ENCODE results near the gene ZCCHC13.
"Not testable (repeated sequence)": the region's sequence is repeated elsewhere in the genome, so short reads cannot be mapped to it uniquely, and the experiment has no call there.

ZCCHC13 gene

GRCh38 chrX:74304016-74304415 is at the start of gene ZCCHC13:
TSS of gene ZCCHC13 (plus strand) at chrX:74304180. CDS start at chrX:74304267, 87 bp downstream.
- peaks cover 5% of the 10 kb centered on the region for H3K27me3 ChIP-seq (replicated peaks; ENCODE audit: control insufficient read depth, insufficient read depth, low read length)
- H3K9ac ChIP-seq (ENCODE audit: low read length), result no peak within 1 kb of the TSS
- no peaks in the 10 kb centered on the region for H3K4me1 ChIP-seq (ENCODE audit: control insufficient read depth, insufficient read depth, low read length)
- no peak for DNase-seq (ENCODE audit: low read depth)
- H3K4me3 ChIP-seq (ENCODE audit: low read length), result no peak within 1 kb of the TSS
- peaks cover 9% of the 10 kb centered on the region for H3K9me3 ChIP-seq (ENCODE audit: control insufficient read depth, low read length)
- no peaks in the 10 kb centered on the region for H3K36me3 ChIP-seq (ENCODE audit: control insufficient read depth, insufficient read depth, low read length, severe bottlenecking)

DNA sequence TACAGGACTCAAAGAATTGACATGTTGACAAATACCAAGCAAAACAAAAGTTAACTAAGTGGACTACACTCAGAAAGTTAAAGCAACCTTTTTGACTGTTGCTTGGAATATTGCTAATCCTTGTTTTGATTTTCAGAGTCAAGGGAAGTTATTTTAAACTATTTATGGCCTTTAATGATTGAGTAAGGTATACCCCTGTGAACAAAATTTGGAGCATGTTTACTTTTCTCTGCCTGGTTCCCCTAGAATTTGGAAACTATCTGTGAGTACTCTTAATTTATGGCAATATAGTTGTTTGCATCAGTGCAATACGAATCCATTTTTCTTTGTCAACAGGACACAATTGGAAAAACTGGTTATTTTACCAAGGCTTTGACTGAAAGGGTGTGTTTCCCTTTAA is 45.9 kb upstream of the ZCCHC13 start:
- not testable (repeated sequence) for H3K9ac ChIP-seq (ENCODE audit: low read length); H3K4me1 ChIP-seq (ENCODE audit: control insufficient read depth, insufficient read depth, low read length); H3K4me3 ChIP-seq (ENCODE audit: low read length); H3K9me3 ChIP-seq (ENCODE audit: control insufficient read depth, low read length); DNase-seq (ENCODE audit: low read depth)
- peaks cover 11% of the 10 kb centered on the region for H3K27me3 ChIP-seq (replicated peaks; ENCODE audit: control insufficient read depth, insufficient read depth, low read length)
- peaks cover 69% of the 10 kb centered on the region for H3K36me3 ChIP-seq (ENCODE audit: control insufficient read depth, insufficient read depth, low read length, severe bottlenecking)

GRCh38 chrX:74259885-74260491 is 44.0 kb upstream of the ZCCHC13 start:
- Histone ChIP-seq H3K9me3 (ENCODE audit: control insufficient read depth, low read length) (peaks cover 5% of the 10 kb centered on the region), H3K36me3 (ENCODE audit: control insufficient read depth, insufficient read depth, low read length, severe bottlenecking) (peaks cover 63% of the 10 kb centered on the region), H3K4me1 (ENCODE audit: control insufficient read depth, insufficient read depth, low read length) (no peaks in the 10 kb centered on the region), H3K27me3 (replicated peaks; ENCODE audit: control insufficient read depth, insufficient read depth, low read length) (peaks cover 10% of the 10 kb centered on the region), H3K4me3 (ENCODE audit: low read length) (no peak overlapping the region), H3K9ac (ENCODE audit: low read length) (no peak overlapping the region)
- no peak for DNase-seq (ENCODE audit: low read depth)

- Histone ChIP-seq H3K4me3 (ENCODE audit: low read length) (no peak overlapping the region), H3K27me3 (replicated peaks; ENCODE audit: control insufficient read depth, insufficient read depth, low read length) (no peaks in the 10 kb centered on the region), H3K4me1 (ENCODE audit: control insufficient read depth, insufficient read depth, low read length) (no peaks in the 10 kb centered on the region), H3K9ac (ENCODE audit: low read length) (no peak overlapping the region), H3K36me3 (ENCODE audit: control insufficient read depth, insufficient read depth, low read length, severe bottlenecking) (peaks cover 44% of the 10 kb centered on the region), H3K9me3 (ENCODE audit: control insufficient read depth, low read length) (peaks cover 5% of the 10 kb centered on the region)
- no peak for DNase-seq (ENCODE audit: low read depth)
Measured at GRCh38 chrX:74262452-74263209, 41.3 kb upstream of the ZCCHC13 start.

GRCh38 chrX:74270393-74270792 is 33.6 kb upstream of the ZCCHC13 start:
- H3K4me3 ChIP-seq (ENCODE audit: low read length), result no peak overlapping the region
- no peaks in the 10 kb centered on the region for H3K9me3 ChIP-seq (ENCODE audit: control insufficient read depth, low read length)
- H3K9ac ChIP-seq (ENCODE audit: low read length), result no peak overlapping the region
- peaks cover 50% of the 10 kb centered on the region for H3K36me3 ChIP-seq (ENCODE audit: control insufficient read depth, insufficient read depth, low read length, severe bottlenecking)
- no peaks in the 10 kb centered on the region for H3K4me1 ChIP-seq (ENCODE audit: control insufficient read depth, insufficient read depth, low read length)
- H3K27me3 ChIP-seq (replicated peaks; ENCODE audit: control insufficient read depth, insufficient read depth, low read length), result peaks cover 11% of the 10 kb centered on the region
- DNase-seq (ENCODE audit: low read depth), result no peak

GRCh38 chrX:74272230-74272629 is 31.8 kb upstream of the ZCCHC13 start:
- no peak for DNase-seq (ENCODE audit: low read depth)
- no peak overlapping the region for H3K4me3 ChIP-seq (ENCODE audit: low read length)
- no peaks in the 10 kb centered on the region for H3K4me1 ChIP-seq (ENCODE audit: control insufficient read depth, insufficient read depth, low read length)
- peaks cover 11% of the 10 kb centered on the region for H3K27me3 ChIP-seq (replicated peaks; ENCODE audit: control insufficient read depth, insufficient read depth, low read length)
- no peak overlapping the region for H3K9ac ChIP-seq (ENCODE audit: low read length)
- peaks cover 67% of the 10 kb centered on the region for H3K36me3 ChIP-seq (ENCODE audit: control insufficient read depth, insufficient read depth, low read length, severe bottlenecking)
- H3K9me3 ChIP-seq (ENCODE audit: control insufficient read depth, low read length), result no peaks in the 10 kb centered on the region

DNA sequence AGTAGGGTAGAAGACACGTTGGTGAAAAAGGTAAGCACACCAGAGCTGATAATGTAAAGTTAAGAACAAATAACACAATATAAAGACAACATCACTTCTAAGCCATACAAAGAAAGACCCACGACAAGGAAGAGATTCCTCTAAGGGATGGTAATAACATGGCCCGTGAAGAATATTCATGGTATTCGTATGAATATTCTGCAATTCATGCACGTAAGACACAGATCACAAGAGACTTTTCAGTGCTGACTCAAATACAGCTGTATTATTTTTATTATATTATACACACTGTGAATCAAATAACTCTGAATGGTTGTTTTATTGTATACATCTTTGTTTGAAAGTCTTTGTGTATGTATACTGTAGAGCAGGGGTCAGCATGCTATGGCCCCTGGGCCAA is 29.5 kb upstream of the ZCCHC13 start:
- H3K9ac ChIP-seq (ENCODE audit: low read length), result no peak overlapping the region
- peaks cover 11% of the 10 kb centered on the region for H3K27me3 ChIP-seq (replicated peaks; ENCODE audit: control insufficient read depth, insufficient read depth, low read length)
- H3K9me3 ChIP-seq (ENCODE audit: control insufficient read depth, low read length), result no peaks in the 10 kb centered on the region
- no peaks in the 10 kb centered on the region for H3K4me1 ChIP-seq (ENCODE audit: control insufficient read depth, insufficient read depth, low read length)
- H3K4me3 ChIP-seq (ENCODE audit: low read length), result no peak overlapping the region
- H3K36me3 ChIP-seq (ENCODE audit: control insufficient read depth, insufficient read depth, low read length, severe bottlenecking), result peaks cover 79% of the 10 kb centered on the region
- no peak for DNase-seq (ENCODE audit: low read depth)

DNA sequence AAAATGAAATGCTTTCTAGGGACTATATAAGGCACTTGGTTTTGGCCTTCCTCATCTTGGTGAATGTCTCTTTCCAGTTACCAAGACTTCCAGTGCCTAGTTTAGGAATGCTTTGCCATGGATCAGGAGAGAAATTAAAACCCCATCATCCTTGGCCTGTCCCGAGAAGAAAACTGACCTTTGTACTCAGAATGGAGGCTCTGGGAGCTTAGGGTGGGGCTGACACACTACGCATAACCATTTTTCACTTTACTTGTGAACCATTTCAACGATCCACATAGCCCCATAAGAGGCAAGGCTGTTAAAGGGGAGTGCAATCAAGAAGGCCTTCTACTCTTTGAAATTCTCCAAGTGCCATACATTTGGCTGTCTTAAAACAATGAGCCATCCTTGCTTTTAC is 26.7 kb upstream of the ZCCHC13 start:
- Histone ChIP-seq H3K9me3 (ENCODE audit: control insufficient read depth, low read length) (no peaks in the 10 kb centered on the region), H3K27me3 (replicated peaks; ENCODE audit: control insufficient read depth, insufficient read depth, low read length) (peaks cover 9% of the 10 kb centered on the region), H3K4me3 (ENCODE audit: low read length) (no peak overlapping the region), H3K9ac (ENCODE audit: low read length) (no peak overlapping the region), H3K4me1 (ENCODE audit: control insufficient read depth, insufficient read depth, low read length) (peaks cover 5% of the 10 kb centered on the region), H3K36me3 (ENCODE audit: control insufficient read depth, insufficient read depth, low read length, severe bottlenecking) (peaks cover 93% of the 10 kb centered on the region)
- DNase-seq (ENCODE audit: low read depth), result no peak

GRCh38 chrX:74277846-74278245 is 26.1 kb upstream of the ZCCHC13 start:
- H3K9me3 ChIP-seq (ENCODE audit: control insufficient read depth, low read length), result no peaks in the 10 kb centered on the region
- H3K9ac ChIP-seq (ENCODE audit: low read length), result no peak overlapping the region
- peaks cover 88% of the 10 kb centered on the region for H3K36me3 ChIP-seq (ENCODE audit: control insufficient read depth, insufficient read depth, low read length, severe bottlenecking)
- peaks cover 9% of the 10 kb centered on the region for H3K27me3 ChIP-seq (replicated peaks; ENCODE audit: control insufficient read depth, insufficient read depth, low read length)
- DNase-seq (ENCODE audit: low read depth), result no peak
- H3K4me3 ChIP-seq (ENCODE audit: low read length), result no peak overlapping the region
- peaks cover 5% of the 10 kb centered on the region for H3K4me1 ChIP-seq (ENCODE audit: control insufficient read depth, insufficient read depth, low read length)

- Histone ChIP-seq H3K9ac (ENCODE audit: low read length) (no peak overlapping the region), H3K4me3 (ENCODE audit: low read length) (no peak overlapping the region), H3K27me3 (replicated peaks; ENCODE audit: control insufficient read depth, insufficient read depth, low read length) (peaks cover 6% of the 10 kb centered on the region), H3K4me1 (ENCODE audit: control insufficient read depth, insufficient read depth, low read length) (peaks cover 20% of the 10 kb centered on the region), H3K9me3 (ENCODE audit: control insufficient read depth, low read length) (no peaks in the 10 kb centered on the region), H3K36me3 (ENCODE audit: control insufficient read depth, insufficient read depth, low read length, severe bottlenecking) (peaks cover 81% of the 10 kb centered on the region)
- no peak for DNase-seq (ENCODE audit: low read depth)
Measured at GRCh38 chrX:74280759-74281158, 23.2 kb upstream of the ZCCHC13 start.

DNA sequence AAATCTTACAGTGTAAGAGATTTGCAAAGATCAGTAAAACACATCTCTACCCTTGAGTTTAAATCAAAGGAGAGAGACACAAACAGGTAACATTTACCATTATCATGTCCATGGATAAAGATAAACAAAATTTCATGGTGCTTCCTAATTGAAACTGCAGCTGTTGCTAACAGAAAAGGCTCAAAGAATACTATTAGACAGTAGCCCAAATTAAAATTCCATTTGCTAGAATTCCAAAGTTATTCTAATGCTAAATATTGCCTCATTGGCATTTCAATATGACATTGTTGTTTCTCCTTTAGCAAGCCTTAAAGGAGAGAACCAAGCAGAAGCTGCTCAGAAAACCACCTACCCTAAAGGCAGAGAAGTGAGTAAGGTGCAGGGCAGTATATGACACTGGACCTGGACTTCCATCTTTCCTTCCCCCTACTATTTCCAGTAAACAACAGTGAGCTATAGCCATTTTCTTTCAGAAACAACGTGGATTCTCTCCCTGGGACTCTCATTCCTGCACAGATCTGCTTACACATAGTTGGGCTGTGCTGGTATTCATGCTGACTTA is 19.5 kb upstream of the ZCCHC13 start:
- no peak overlapping the region for H3K9ac ChIP-seq (ENCODE audit: low read length)
- H3K9me3 ChIP-seq (ENCODE audit: control insufficient read depth, low read length), result no peaks in the 10 kb centered on the region
- H3K36me3 ChIP-seq (ENCODE audit: control insufficient read depth, insufficient read depth, low read length, severe bottlenecking), result peaks cover 60% of the 10 kb centered on the region
- H3K4me1 ChIP-seq (ENCODE audit: control insufficient read depth, insufficient read depth, low read length), result peaks cover 23% of the 10 kb centered on the region
- H3K27me3 ChIP-seq (replicated peaks; ENCODE audit: control insufficient read depth, insufficient read depth, low read length), result peaks cover 6% of the 10 kb centered on the region
- no peak for DNase-seq (ENCODE audit: low read depth)
- H3K4me3 ChIP-seq (ENCODE audit: low read length), result no peak overlapping the region

Measured in adipocyte (in vitro differentiated cells).